Stomach smooth muscle (tissue), 2 donors: ENCODE measurements around the gene MED15.
A peak's percentile ranks its signal among the peaks of the same experiment; 100 is the strongest.

ENCODE experiments used
- H3K27ac ChIP-seq: one replicate; pipeline ENCODE4 v1.7.0; 2013; ENCODE audit warnings: mild to moderate bottlenecking, low read length, inconsistent platforms
- H3K27me3 ChIP-seq, 2 donors: one replicate each; pipeline ENCODE4 v1.7.0; 2013; ENCODE audit warnings: low read length in 2 of 2; ENCODE audit not compliant: insufficient read depth in 2 of 2, control insufficient read depth in 1 of 2
- H3K36me3 ChIP-seq, 2 donors: one replicate each; pipeline ENCODE4 v1.7.0; 2013; ENCODE audit warnings: low read length in 2 of 2; ENCODE audit not compliant: control insufficient read depth in 2 of 2, insufficient read depth in 2 of 2
- H3K4me1 ChIP-seq: one replicate; pipeline ENCODE4 v1.7.0; 2013; ENCODE audit warnings: low read length; ENCODE audit not compliant: control insufficient read depth, insufficient read depth
- H3K4me3 ChIP-seq, 2 donors: one replicate each; pipeline ENCODE4 v1.7.0; 2013; ENCODE audit warnings: low read length in 2 of 2
- H3K9ac ChIP-seq, 2 donors: one replicate each; pipeline ENCODE4 v1.7.0; 2013; ENCODE audit warnings: low read length in 2 of 2, mild to moderate bottlenecking in 1 of 2
- H3K9me3 ChIP-seq, 2 donors: one replicate each; pipeline ENCODE4 v1.7.0; 2013; ENCODE audit warnings: low read length in 2 of 2; ENCODE audit not compliant: control insufficient read depth in 2 of 2
- donor health status: healthy.
- donor health status: Pancreatic carcinoma.

The MED15 gene

DNA sequence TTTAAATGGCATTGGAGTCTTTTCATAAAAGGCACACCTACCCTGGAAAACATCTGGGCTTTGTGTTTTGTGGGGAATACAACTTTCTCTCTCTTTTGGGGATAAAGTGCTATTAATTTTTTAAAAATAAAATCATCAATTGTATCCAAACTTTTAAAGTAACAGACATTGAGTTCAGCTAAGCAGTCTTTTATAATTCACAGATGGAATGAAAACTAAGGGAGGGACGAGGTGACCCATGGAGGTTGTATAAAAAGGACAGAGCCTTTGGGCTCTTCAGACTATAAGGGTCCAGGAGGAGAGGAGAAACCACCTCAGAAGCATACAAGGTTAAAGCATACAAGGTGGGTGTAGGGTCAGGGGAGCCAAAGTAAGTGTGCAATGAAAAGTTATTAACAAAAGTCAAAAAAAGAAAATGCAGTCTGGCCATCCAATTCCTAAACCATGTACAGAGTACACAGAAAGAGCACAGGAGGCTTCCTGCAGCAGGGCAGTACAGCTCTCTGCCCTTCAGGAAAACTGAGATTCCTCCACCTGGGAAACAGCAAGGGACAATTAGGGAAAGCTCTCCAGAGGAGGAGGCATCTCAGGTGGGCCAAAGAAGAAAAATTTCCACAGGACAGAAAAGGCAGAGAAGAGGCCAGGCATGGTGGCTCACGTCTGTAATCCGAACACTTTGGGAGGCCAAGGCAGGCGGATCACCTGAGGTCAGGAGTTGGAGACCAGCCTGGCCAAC, 22.3 kb upstream of the MED15 start:
- H3K9ac ChIP-seq, result no peak overlapping the region
- H3K4me1 ChIP-seq, result no peaks in the 10 kb centered on the region
- H3K4me3 ChIP-seq, result no peak overlapping the region
- no peaks in the 10 kb centered on the region for H3K9me3 ChIP-seq
- H3K36me3 ChIP-seq, result peaks cover 3 to 16% of the 10 kb centered on the region in 2 donors
- H3K27ac ChIP-seq, result no peak overlapping the region
- H3K27me3 ChIP-seq, result no peaks in the 10 kb centered on the region

DNA sequence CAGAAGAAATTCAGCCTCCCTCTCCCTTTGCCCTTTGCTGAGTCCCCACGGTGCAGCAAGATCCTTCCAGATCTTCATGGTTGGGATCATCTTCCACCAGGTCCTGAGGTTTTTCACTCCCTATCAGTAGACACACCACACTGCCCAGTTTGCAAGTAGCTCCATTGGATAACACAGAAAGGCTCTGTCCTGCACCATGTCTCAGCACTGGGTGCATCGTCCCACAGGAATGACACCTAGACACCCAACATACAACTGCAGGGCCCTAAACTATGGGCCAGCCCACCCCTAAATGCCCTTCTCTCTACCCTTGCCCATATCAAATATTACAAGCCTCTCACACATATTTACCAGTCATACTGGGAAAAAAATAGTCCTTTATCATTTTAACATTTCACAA, 21.2 kb upstream of the MED15 start:
- H3K9me3 ChIP-seq, result no peaks in the 10 kb centered on the region
- no peak overlapping the region for H3K9ac ChIP-seq
- H3K4me1 ChIP-seq, result no peaks in the 10 kb centered on the region
- no peak overlapping the region for H3K27ac ChIP-seq
- peaks cover 3 to 16% of the 10 kb centered on the region in 2 donors for H3K36me3 ChIP-seq
- H3K4me3 ChIP-seq, result no peak overlapping the region
- no peaks in the 10 kb centered on the region for H3K27me3 ChIP-seq

DNA sequence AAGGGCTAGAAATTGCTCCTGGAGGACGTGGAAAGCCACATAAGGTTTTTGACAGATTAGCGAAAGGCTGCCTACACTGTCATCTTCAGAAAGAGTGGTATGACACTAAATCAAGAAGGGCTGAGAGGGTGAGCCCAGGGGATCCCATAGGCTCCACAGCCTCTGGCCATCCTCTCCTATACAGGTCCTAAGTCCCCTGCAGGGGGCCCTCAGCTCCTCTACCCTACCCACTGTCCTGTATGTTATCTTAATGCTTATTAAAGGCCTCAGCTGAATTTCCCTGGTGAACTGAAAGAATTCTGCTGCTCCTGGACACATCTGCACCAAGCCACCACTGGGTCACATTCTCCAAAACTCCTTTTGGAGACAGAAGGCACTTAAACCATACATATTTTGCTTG, 19.7 kb upstream of the MED15 start:
- Histone ChIP-seq H3K9ac (no peak overlapping the region), H3K36me3 (peaks cover 3 to 16% of the 10 kb centered on the region in 2 donors), H3K4me1 (no peaks in the 10 kb centered on the region), H3K27ac (no peak overlapping the region), H3K4me3 (no peak overlapping the region), H3K27me3 (no peaks in the 10 kb centered on the region), H3K9me3 (no peaks in the 10 kb centered on the region)

DNA sequence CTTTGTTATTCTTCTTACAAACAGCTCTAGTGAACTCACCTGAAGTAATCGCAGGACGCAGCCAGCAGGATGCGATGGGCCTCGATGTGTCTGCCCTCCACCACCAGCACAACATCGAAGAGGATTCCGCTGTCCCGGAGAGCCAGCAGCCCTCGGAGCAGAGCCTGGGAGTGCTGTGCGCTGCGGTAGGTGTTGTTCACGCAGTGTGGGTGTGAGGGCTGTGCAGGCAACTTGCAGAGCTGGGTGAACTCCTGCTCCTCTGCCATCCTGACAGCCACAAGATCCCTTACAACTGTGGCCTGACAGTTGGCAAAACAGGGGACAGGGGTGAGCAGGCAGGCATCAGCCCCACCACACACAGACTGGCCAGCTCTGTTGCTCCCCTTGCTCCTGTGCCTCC, 18.5 kb upstream of the MED15 start:
- no peak overlapping the region for H3K9ac ChIP-seq
- no peaks in the 10 kb centered on the region for H3K4me1 ChIP-seq
- H3K36me3 ChIP-seq, result peaks cover 3 to 13% of the 10 kb centered on the region in 2 donors
- H3K27ac ChIP-seq, result no peak overlapping the region
- H3K9me3 ChIP-seq, result no peaks in the 10 kb centered on the region
- no peaks in the 10 kb centered on the region for H3K27me3 ChIP-seq
- no peak overlapping the region for H3K4me3 ChIP-seq

DNA sequence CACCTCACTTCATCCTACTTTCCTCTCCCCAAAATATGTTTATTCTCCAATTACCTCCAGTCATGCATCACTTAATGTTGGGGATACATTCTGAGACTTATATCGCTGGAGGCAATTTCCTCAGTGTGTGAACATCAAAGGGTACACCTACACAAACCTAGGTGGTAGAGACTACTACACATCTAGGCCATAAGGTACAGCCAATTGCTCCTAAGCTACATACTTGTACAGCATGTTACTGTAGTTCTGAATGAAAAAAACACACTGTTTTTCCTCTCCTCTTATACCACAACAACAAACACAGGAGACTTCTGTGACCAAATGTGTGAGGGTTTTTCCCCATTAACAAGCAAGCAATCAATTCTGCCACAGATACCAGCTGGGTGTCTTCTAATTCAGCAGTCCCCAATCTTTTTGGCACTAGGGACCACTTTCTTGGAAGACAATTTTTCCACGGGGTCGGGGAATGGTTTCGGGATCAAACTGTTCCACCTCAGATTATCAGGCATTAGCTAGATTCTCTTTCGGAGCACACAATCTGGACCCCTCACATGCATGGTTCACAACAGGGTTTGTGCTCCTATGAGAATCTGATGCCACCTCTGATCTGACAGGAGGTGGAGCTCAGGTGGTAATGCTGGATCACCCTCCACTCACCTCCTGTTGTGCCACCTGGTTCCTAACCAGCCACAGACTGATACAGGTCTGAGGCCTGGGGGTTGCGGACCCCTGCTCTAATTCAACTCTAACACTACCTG, 17.0 kb upstream of the MED15 start:
- no peaks in the 10 kb centered on the region for H3K27me3 ChIP-seq
- peaks cover 3 to 13% of the 10 kb centered on the region in 2 donors for H3K36me3 ChIP-seq
- no peak overlapping the region for H3K9ac ChIP-seq
- no peak overlapping the region for H3K27ac ChIP-seq
- H3K4me3 ChIP-seq, result no peak overlapping the region
- peaks cover 6% of the 10 kb centered on the region for H3K4me1 ChIP-seq
- H3K9me3 ChIP-seq, result no peaks in the 10 kb centered on the region

DNA sequence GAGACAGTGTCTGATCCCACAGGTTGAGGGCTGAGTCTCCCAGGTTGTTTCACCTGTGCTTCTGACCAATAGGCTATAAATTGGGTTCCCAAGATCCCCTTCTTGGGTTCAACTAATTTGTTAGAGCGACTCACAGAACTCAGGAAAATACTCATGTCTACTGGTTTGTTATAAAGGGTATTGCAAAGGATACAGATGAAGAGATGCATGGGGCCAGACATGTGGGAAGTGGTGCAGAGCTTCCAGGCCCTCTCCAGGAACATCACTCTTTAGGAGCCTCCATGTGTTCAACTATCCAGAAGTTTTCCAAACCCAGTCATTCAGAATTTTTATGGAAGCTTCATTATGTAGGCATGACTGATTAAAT, 16.5 kb upstream of the MED15 start:
- H3K4me1 ChIP-seq, result peaks cover 6% of the 10 kb centered on the region
- H3K27ac ChIP-seq, result no peak overlapping the region
- peaks cover 3 to 13% of the 10 kb centered on the region in 2 donors for H3K36me3 ChIP-seq
- no peaks in the 10 kb centered on the region for H3K9me3 ChIP-seq
- no peaks in the 10 kb centered on the region for H3K27me3 ChIP-seq
- H3K9ac ChIP-seq, result no peak overlapping the region
- H3K4me3 ChIP-seq, result no peak overlapping the region

DNA sequence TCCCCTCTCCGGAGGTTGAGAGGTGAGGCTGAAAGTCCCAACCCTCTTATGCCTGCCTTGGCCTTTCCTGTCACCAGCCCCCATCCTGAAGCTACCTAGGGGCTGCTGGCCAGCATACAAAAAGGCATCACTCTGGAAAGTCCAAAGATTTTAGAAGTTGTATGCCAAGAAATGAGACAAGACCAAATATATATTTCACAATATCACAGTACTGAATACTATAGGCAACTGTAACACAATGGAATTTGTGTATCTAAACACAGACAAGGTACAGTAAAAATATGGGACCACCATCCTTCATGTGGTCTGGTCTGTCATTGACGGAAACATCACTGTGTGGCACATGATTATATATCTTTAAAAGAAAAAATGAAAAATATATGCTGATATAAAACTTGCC, 16.1 kb upstream of the MED15 start:
- Histone ChIP-seq H3K4me3 (no peak overlapping the region), H3K27ac (no peak overlapping the region), H3K36me3 (peaks cover 3 to 10% of the 10 kb centered on the region in 2 donors), H3K9me3 (no peaks in the 10 kb centered on the region), H3K9ac (no peak overlapping the region), H3K4me1 (peaks cover 10% of the 10 kb centered on the region), H3K27me3 (no peaks in the 10 kb centered on the region)

DNA sequence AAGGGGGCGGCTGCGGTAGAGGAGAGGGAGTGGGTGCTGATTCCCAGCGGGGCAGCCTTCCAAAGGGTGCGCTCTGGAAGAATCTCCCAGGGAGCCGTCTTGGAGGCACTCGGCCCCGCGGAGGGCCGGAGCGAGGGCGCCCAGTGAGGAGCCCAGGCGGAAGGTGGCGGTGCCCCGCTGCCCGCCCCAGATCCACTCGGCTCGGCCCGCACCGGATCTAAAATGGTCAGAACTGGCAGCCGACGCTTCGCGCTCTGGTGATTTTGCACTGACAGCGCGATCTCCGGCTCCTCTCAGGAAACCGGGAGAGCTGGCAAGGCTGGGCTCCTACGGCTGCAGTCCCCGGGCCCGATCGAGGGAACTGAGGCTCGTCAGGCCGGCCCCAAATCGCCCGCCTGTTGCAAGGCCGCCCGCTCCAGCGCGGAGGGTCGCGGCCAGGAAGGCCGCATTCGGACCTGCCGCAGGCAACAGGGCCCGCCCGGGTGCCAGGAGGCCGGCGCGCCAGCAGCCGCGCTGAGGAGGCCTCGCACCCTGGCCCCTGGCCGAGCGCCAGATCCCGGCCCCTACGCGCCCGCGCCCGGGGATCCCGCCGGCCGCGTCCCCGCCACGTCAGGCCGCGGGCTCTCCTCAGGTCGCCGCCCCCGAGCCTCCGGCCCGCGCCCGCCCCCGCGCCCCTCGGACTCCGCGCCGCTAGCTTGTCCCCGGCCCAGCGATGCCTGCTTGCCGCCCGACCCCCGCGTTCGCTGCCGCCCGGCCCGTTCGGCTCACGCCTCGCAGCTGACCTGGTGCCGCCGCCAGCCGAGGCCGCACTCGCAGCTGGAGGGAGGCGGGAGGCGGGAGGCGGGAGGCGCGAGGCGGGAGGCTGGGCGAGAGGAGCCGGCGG, 12.2 kb upstream of the MED15 start, which contains the start of gene KLHL22:
Gene KLHL22, minus strand, starts transcription at position 818 of the 883 bp plus-strand sequence. CDS start 6,584 bp downstream, outside the sequence.
- no peaks in the 10 kb centered on the region for H3K9me3 ChIP-seq
- H3K4me1 ChIP-seq, result peaks cover 19% of the 10 kb centered on the region
- H3K9ac ChIP-seq, result peak within 1 kb of the TSS; percentile 87 to 97
- peak within 1 kb of the TSS; percentile 80 to 82 for H3K4me3 ChIP-seq
- no peaks in the 10 kb centered on the region for H3K36me3 ChIP-seq
- H3K27ac ChIP-seq, result peak within 1 kb of the TSS; percentile 95
- H3K27me3 ChIP-seq, result no peaks in the 10 kb centered on the region

DNA sequence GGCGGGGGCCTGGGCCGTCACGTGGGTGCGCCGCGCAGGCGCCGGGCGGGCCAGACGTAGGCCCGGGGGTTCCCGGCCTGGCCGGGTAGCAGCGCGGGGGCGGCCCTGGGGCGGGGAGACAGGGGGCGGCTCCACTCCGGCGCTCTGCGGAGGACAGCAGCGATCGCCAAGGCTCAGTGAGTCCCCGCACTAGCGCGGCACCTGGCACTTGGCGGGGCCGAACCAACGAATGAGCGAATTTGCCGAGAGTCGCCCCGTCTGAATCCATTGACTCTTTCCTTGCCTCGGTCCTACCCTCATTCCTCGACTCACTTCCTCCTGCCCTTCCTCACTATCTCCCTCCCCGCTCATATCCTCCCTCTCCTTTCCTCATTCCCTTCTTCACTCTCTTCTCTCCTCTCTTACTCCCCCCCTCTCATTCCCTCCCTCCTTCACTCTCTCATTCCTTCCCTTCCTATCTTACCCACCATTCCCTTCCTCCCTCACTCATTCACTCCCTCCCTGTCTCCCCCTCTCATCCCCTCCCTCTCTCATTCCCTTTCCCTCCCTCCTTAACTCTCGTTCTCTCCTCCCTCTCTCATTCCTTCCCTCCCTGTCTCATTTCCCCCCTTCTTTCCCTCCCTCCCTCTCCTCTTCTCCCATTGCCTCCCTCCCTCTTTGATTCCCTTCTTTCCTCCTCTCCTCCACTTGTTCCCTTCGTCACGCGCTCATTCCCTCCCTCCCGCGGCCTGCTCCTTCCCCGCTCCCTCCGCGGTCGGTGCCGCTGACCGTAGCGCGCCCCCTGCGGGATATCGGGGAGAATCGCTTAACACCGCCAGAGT, 11.3 kb upstream of the MED15 start:
- peaks cover 0 to 3% of the 10 kb centered on the region in 2 donors for H3K36me3 ChIP-seq
- H3K27ac ChIP-seq, result peak overlapping the region; percentile 95
- H3K9ac ChIP-seq, result peak overlapping the region; percentile 87 to 97
- H3K27me3 ChIP-seq, result no peaks in the 10 kb centered on the region
- no peaks in the 10 kb centered on the region for H3K9me3 ChIP-seq
- peaks cover 19% of the 10 kb centered on the region for H3K4me1 ChIP-seq
- peak overlapping the region; percentile 68 to 80 for H3K4me3 ChIP-seq

DNA sequence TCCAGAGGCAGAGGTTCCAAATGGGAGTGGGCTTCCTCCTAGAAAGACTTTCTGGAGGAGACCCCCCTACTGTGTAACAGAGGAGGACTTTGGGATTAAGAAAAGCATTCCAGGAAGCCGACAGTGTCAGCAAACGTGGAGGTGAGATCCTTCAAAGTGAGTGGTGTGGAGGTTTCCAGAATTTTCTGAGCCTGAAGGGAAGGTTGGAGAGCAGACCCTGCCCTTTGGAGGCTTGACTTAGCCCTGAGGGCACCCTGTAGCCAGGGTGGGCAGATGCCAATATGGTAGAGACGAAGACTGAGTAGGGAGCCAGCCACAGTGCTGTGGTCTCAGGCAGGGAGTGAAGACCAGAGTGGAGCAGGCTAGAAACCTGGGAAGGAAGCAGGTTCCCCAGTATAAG, 10.0 kb upstream of the MED15 start:
- H3K9me3 ChIP-seq, result no peaks in the 10 kb centered on the region
- no peaks in the 10 kb centered on the region for H3K27me3 ChIP-seq
- no peak overlapping the region for H3K27ac ChIP-seq
- H3K4me1 ChIP-seq, result peaks cover 19% of the 10 kb centered on the region
- no peak overlapping the region for H3K9ac ChIP-seq
- H3K36me3 ChIP-seq, result peaks cover 0 to 6% of the 10 kb centered on the region in 2 donors
- H3K4me3 ChIP-seq, result no peak overlapping the region
